ENCODE measurements around the gene DLGAP4.

DNA sequence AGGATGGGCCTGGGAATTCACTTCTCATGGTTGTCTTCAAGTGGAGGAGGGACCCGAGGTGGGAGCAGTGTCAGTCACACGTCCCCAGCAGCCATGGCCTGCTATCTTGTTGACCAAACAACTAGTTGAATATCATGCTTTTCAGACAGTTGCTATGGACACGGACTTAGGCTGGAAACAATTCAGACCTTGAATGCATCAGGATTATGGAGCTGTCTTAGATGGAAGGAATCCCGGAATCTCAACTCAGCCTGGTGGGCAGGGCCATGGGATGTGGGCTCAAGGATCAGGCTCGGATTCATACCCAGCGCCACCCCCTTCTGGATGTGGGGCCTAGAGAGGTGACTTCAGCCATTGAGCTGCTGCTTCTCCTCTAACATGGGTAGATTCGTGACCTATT is 112.6 kb downstream of the DLGAP4 start:
- no peak for TF ChIP-seq EP300 (IDR thresholded peaks at IDR 0.05)
- TF ChIP-seq CTCF (IDR thresholded peaks at IDR 0.05) = no peak

Measured in stomach (tissue), 4 donors.